ENCODE results near the gene SNX20. TPM values are rescaled to one million over a fixed set of nuclear protein-coding genes. Genes with fewer than 3 reads are reported as not detected.

SNX20 gene
- total RNA-seq (ENCODE audit: low replicate concordance): not detected in 2 replicates

GRCh38 chr16:50681021-50681885 is at the start of gene SNX20:
SNX20 (minus strand) TSS chr16:50681312; CDS start chr16:50677526, 3,786 bp downstream.
- no peak within 1 kb of the TSS for H3K4me3 ChIP-seq (ENCODE audit: low read depth, low read length)
- no peak for TF ChIP-seq CTCF (IDR thresholded peaks at IDR 0.05; ENCODE audit: insufficient read depth, low read length)
- no peak for DNase-seq (ENCODE audit: low read depth)

GRCh38 chr16:50724306-50724705 is 43.2 kb upstream of the SNX20 start:
- DNase-seq (ENCODE audit: low read depth): no peak
- no peak overlapping the region for H3K4me3 ChIP-seq (ENCODE audit: low read depth, low read length)
- no peak for TF ChIP-seq CTCF (IDR thresholded peaks at IDR 0.05; ENCODE audit: insufficient read depth, low read length)

GRCh38 chr16:50722960-50723359 is 41.8 kb upstream of the SNX20 start:
- DNase-seq (ENCODE audit: low read depth): no peak
- no peak for TF ChIP-seq CTCF (IDR thresholded peaks at IDR 0.05; ENCODE audit: insufficient read depth, low read length)
- no peak overlapping the region for H3K4me3 ChIP-seq (ENCODE audit: low read depth, low read length)

- no peak for DNase-seq (ENCODE audit: low read depth)
- no peak overlapping the region for H3K4me3 ChIP-seq (ENCODE audit: low read depth, low read length)
- no peak for TF ChIP-seq CTCF (IDR thresholded peaks at IDR 0.05; ENCODE audit: insufficient read depth, low read length)
Observed at GRCh38 chr16:50722405-50722737, 41.3 kb upstream of the SNX20 start.

GRCh38 chr16:50721549-50722404 is 40.7 kb upstream of the SNX20 start:
- no peak overlapping the region for H3K4me3 ChIP-seq (ENCODE audit: low read depth, low read length)
- no peak for DNase-seq (ENCODE audit: low read depth)
- no peak for TF ChIP-seq CTCF (IDR thresholded peaks at IDR 0.05; ENCODE audit: insufficient read depth, low read length)

GRCh38 chr16:50719401-50720337 is 38.6 kb upstream of the SNX20 start:
- DNase-seq (ENCODE audit: low read depth): no peak
- H3K4me3 ChIP-seq (ENCODE audit: low read depth, low read length): no peak overlapping the region
- no peak for TF ChIP-seq CTCF (IDR thresholded peaks at IDR 0.05; ENCODE audit: insufficient read depth, low read length)

Data from fibroblast of the aortic adventitia (primary cell).